Measurements from ENCODE around the gene PLEKHG4B.

DNA sequence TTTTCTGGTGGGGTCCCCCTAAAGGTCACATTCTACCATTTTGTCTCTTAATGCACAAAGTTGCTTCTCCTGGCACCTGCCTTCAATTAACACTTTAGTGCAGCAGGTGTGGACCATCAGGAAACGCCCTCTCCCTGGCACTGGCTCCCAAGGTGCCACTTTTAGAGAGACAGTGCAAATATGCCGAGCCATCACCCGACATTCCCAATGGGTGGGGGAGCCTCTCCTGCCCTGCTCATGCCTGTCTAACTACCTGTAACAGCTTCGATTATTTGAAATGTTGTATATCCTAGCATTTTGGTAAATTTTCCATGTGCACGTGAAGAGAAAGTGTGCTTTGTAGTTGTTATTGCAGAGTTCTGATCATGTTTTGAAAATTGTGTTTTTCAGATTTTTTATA is 86.1 kb downstream of the PLEKHG4B start:
- TF ChIP-seq NRF1 (IDR thresholded peaks at IDR 0.05; ENCODE audit: low read depth, low read length) (no peak), TAF1 (IDR thresholded peaks at IDR 0.05; ENCODE audit: borderline replicate concordance, low read depth, low read length) (no peak)
- TF ChIP-seq, protein P1, sequence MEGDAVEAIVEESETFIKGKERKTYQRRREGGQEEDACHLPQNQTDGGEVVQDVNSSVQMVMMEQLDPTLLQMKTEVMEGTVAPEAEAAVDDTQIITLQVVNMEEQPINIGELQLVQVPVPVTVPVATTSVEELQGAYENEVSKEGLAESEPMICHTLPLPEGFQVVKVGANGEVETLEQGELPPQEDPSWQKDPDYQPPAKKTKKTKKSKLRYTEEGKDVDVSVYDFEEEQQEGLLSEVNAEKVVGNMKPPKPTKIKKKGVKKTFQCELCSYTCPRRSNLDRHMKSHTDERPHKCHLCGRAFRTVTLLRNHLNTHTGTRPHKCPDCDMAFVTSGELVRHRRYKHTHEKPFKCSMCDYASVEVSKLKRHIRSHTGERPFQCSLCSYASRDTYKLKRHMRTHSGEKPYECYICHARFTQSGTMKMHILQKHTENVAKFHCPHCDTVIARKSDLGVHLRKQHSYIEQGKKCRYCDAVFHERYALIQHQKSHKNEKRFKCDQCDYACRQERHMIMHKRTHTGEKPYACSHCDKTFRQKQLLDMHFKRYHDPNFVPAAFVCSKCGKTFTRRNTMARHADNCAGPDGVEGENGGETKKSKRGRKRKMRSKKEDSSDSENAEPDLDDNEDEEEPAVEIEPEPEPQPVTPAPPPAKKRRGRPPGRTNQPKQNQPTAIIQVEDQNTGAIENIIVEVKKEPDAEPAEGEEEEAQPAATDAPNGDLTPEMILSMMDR (IDR thresholded peaks at IDR 0.05), result no peak
- TF ChIP-seq, protein P2, sequence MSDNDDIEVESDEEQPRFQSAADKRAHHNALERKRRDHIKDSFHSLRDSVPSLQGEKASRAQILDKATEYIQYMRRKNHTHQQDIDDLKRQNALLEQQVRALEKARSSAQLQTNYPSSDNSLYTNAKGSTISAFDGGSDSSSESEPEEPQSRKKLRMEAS (IDR thresholded peaks at IDR 0.05; ENCODE audit: low read depth), result no peak

All from SK-N-SH (cell line).